Epidermal melanocyte (primary cell): Measurements from ENCODE around the gene BTBD6.

ENCODE experiments used
- DNase-seq: peaks from one replicate; pipeline ENCODE4 v3.0.0; 2011; ENCODE audit warnings: low spot score; ENCODE audit not compliant: insufficient read length

Gene BTBD6

DNA sequence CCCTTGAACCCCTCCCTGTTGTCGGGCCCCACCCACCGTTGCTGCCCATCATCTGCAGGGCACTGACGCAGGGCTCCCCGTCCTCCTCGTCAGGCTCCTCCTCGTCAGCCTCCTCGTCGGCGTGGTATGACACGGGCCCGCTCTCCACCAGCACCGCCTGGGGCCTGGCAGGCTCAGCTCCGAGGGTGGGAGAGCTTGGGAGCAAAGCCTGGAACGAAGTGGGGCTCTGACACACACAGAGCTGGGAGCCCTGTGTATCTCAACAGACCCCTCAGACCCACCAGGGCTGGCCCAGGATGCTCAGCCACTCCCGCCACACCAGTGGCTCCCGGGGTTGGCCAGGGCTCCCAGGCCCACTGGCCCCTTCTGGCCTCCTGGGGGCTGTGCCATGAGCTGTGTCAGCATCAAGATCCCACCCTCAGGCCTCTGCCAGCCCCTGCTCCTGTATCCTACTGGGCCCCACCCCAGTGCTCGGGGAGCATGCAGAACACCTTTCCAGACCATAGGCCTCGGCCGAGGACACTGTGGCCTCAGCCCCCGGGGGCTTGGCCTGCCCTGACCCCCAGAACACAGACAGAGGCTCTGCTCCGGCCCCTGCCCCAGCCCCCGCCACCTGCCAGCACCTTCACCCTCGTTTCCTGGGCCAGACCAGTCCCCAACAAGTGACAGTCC, 37.1 kb upstream of the BTBD6 start:
- DNase-seq, result no peak

DNA sequence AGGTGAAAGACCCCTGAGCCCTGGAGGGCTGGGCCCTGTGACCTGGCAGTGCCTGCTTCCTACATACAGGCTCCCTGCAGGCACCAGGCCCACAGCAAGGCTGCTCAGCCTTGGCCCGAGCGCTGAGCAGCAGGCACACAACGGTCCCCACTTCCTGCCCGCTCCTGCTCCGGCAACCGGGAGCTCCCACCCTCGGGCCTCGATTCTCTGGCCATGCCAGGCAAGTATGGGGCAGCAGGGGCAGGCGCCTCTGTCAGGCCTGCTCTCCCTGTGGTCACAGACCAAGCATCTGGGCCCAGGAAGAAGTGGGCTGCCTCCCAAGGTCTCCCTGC, 36.6 kb upstream of the BTBD6 start:
- no peak for DNase-seq

DNA sequence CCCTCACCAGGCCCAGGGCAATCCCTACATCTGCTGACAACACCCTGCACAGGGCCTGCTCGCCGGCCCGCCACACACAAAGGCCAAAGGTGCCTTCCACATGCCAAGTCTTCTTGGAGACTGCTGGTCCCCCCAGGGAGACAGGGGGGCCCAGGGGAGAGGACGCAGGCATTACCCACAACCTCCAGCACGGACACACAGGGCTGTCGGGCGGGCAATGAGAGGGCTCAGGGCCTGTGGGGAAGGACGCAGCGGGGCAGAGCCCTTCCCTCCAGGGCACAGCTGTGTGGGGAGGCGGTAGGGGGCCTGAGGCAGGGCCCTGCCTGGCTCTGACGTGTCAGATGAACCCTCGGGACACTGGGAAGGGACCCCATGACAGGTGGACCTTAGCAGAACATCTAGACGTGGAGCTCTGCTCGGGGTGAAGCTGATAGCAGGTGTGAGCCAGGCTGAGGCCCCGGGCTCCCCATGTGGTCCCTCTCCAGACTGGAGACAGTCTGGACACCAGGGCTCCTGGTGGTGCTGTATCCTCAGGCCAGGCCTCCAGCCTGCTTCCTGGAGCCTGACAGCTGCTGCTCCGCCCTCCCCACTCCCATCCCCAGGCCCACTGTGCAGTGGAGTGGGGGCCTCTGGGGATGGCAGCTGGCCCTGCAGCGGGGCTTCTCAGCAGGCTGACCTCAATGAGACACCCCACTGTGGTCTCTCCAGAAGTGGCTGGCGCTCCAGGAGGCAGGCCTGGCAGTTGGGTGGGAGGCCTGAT, 35.6 kb upstream of the BTBD6 start:
- no peak for DNase-seq

- DNase-seq, result no peak
Measured at GRCh38 chr14:105213361-105213760, 35.0 kb upstream of the BTBD6 start.

DNA sequence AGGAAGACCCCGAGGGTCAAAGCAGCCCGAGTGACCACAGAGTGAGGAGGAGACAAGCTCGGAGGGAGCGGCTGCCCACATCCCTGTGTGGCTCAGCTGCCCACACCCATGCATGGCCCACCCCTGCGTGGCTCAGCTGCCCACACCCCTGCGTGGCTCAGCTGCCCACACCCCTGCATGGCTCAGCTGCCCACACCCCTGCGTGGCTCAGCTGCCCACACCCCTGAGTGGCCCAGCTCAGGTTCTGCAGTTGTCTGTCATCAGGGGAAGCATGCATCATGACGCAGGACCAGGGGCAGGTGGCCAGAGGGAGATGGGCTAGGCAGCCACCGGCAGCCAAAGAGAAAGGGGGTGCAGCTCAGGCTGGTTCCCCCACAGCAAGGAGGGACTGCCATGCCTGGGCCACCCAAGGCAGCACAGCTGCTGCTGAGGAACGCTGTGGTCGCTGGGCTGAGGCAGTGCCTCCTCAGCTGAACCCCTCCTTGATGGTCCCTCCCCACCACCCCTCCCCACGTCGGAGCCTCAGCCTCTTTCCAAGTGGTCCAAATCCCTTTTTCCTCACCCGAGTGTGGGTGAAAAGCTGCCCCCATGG, 33.9 kb upstream of the BTBD6 start:
- no peak for DNase-seq

DNA sequence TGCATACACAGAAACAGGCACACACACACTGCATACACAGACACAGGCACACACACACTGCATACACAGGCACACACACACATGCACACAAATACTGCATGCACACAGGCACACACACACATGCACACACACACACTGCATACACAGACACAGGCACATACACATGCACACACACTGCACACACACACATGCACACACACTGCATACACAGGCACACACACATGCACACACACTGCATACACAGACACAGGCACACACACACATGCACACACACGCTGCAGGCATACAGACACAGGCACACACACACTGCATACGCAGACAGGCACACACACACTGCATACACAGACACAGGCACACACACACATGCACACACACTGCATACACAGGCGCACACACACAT, 32.7 kb upstream of the BTBD6 start:
- no peak for DNase-seq

- no peak for DNase-seq
Measured at GRCh38 chr14:105216490-105217247, 31.7 kb upstream of the BTBD6 start.

DNA sequence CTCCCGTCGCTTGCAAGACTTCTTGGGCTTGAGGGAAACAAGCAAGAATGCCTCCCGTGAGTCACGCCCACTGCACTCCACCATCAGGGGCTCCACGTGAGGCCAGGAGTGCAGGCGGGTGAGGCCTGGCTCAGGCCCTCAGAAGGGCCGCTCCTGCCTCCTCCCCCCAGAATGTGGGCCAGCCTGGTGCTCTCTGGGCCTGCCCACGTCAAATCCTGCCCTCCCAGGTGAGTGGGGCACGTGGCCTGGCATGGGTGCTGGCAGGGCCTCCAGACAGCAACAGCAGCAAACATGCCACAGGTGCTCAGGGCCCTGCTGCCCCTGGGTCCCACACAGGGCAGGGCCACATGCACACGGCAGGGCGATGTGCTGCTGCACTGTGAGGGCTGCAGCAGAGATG, 30.6 kb upstream of the BTBD6 start:
- no peak for DNase-seq

GRCh38 chr14:105218611-105219010, 29.7 kb upstream of the BTBD6 start:
- DNase-seq, result no peak

DNA sequence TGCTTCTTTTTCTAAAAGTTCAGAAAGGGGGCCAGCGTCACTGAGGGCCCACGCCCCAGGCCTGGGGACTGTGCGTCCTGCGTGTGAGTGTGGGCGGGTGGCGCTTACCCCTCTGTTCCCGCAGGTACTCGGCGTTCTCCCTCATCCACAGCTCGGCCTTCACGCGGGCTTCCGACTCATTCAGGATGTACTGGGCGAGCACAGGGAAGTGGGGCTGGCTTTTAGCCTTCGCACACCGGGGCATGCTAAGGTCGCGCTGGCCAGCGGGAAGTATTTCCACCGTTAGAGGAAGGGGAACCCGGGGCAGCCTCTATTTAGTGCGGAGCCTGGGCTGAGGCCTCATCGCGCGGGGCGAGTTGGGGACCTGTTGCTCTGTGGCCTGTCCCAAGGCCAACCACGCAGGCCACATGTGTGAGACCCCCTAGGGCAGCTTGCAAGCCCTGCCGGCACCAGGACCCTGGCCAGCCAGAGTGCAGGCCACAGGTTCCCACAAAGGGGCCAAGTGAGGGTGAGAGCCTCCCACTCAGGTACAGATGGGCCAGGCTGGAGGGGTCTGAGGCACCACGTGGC, 29.2 kb upstream of the BTBD6 start:
- DNase-seq, result no peak

DNA sequence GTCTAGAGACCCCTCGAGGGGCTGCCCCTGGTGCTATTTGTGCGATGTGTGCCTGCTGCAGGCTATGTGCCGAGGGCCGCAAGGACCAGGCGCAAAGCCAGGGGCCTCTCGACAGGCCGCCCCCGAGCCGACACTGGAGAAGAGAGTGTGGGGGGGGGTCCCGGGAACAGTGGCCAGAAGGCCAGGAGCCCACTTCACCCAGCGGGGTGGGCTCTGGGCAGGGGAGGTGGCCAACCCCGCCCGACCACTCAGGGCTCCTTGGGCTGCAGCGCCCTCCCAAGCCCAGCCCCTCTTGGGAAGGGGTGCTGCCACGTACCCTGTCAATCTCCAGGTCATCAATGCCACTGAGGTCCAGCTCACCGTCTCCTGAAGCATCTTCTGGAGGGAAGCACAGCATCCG, 28.6 kb upstream of the BTBD6 start:
- no peak for DNase-seq

DNA sequence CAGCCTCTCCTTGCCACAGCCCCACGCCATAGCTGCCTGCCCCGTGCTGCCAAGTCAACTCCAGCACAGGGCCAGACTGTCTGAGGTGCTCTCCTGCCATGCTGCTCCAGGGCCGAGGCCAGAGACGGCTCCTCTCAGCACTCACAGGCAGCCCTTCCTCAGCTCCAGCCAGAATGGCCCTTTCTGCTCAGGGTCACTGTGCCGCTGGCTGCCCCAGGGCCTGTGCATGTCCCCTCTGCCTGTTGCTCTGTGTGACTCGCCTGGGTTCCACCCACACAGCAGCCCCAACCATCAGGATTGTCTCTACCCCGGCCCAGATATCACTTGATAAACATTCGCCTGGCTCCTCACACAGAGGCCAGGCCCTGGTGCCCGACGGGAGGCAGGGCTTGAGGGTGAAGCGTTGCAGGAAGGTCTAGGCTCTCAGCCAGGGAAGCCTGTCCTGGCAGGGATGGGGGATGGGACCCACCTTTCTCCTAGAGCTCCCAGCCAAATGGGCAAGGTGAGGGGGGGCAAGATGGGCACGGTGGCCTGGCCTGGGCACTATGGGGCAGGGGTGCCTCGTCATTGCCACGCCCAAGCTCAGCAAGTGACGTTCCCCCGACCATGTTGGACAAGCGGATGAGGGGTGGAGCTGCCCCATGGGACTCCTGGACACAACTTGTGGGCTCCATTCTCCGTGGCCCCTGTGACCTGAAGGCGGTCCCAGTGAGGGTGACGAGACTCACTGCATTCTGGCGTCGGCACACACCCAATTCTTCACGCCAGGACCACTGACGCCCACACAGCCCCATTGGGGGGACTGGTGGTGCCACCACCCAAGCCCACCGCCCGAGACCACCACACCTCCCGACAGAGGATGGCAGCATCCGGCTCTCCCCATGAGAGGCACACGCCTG, 27.4 kb upstream of the BTBD6 start:
- DNase-seq, result no peak

DNA sequence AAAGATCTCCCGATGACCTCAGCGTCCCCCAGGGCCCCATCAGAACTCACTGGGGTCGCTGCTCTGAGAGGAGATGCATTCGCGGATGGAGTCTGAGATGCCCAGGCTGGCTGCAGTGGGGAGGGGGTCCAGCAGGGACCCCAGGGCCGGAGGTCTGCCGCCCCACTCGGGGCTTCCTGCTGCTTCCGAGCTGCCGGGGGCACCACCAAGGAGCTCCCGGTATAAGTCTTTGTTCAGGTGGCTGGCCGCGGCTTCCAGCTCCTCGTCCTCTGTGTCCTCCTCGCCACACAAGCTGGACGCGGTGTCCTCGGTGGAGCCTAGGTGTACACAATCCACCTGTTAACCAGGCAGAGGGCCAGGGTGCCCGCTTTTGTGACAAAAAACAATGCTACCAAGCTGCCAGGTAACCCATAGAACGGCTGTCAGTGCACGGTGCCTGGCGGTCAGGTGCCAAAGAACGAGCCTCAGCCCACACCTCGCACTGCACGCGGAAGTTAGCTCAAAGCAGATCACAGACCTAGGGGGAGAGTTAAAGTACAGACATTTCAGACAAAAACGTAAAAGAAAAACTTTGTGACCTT, 26.6 kb upstream of the BTBD6 start:
- DNase-seq, result no peak

- DNase-seq, result no peak
Measured at GRCh38 chr14:105223260-105223659, 25.1 kb upstream of the BTBD6 start.

DNA sequence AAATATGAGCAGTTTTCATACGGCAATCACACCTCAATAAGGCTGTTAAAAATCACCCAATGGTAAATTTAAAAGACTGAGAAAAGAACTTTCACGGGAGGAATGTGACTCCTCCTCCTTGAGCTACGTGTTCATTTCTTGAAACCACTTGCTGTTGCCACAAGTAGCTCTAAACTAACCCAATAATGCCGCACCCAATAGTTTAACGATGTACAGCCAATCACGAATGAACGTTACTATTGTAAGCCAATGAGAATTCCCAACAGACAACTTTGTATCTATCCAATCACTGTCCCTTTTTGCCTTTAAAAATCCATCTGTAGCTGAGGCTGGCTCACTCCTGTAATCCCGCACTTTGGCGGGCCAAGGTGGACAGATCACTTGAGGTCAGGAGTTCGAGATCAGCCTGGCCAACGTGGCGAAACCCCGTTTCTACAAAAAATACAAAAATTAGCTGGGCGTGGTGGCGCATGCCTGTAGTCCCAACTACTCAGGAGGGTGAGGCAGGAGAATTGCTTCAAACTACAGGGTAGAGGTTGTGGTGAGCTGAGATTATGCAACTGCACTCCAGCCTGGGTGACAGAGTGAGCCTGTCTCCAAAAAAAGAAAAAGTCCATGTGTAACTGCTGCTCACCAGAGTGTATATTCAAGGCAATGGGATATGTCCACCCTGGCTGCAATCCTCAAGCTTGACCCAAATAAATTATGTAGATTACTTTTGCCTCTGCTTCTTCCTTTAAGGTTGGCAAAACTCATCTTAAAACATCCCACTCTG, 24.4 kb upstream of the BTBD6 start:
- DNase-seq, result no peak

- no peak for DNase-seq
Measured at GRCh38 chr14:105224845-105225570, 23.3 kb upstream of the BTBD6 start.

GRCh38 chr14:105226198-105226597, 22.1 kb upstream of the BTBD6 start:
- DNase-seq, result no peak

DNA sequence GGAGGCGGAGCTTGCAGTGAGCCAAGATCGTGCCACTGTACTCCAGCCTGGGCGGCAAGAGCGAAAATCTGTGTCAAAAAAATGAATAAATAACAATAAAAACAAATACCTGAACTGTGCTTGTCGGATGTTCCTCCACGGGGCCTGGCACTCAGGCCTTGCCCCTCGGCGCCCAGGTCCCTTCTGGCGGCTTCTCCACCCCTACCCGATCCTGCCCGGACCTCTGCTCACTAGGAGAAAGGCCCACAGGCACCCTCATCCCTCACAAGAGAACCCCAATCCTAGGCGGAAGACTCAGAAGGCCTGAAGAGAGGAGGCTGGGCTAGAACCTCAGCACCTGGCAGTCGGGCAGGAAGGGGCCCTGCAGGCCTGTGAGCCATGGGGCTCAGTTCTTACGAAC, 21.0 kb upstream of the BTBD6 start:
- DNase-seq, result no peak

GRCh38 chr14:105228562-105228961, 19.8 kb upstream of the BTBD6 start:
- DNase-seq, result no peak
